ENCODE results near the gene PLSCR5.
A peak's percentile ranks its signal among the peaks of the same experiment; 100 is the strongest.

Gene PLSCR5

GRCh38 chr3:146621723-146622122 lies 16.6 kb upstream of the PLSCR5 start:
- no peak for DNase-seq (ENCODE audit: extremely low read depth, low read depth)
- no peak for TF ChIP-seq CTCF (IDR thresholded peaks at IDR 0.05; ENCODE audit: low read depth, low read length)

- no peak for TF ChIP-seq CTCF (IDR thresholded peaks at IDR 0.05; ENCODE audit: low read depth, low read length)
- DNase-seq (ENCODE audit: extremely low read depth, low read depth): no peak
Measured at GRCh38 chr3:146612015-146612414, 6.9 kb upstream of the PLSCR5 start.

GRCh38 chr3:146611096-146611495 lies 6.0 kb upstream of the PLSCR5 start:
- no peak for TF ChIP-seq CTCF (IDR thresholded peaks at IDR 0.05; ENCODE audit: low read depth, low read length)
- no peak for DNase-seq (ENCODE audit: extremely low read depth, low read depth)

GRCh38 chr3:146598535-146598934 lies 6.6 kb downstream of the PLSCR5 start:
- DNase-seq (ENCODE audit: extremely low read depth, low read depth): no peak
- no peak for TF ChIP-seq CTCF (IDR thresholded peaks at IDR 0.05; ENCODE audit: low read depth, low read length)

GRCh38 chr3:146594843-146595482 lies 10.2 kb downstream of the PLSCR5 start:
- peak; percentile 32 for TF ChIP-seq CTCF (IDR thresholded peaks at IDR 0.05; ENCODE audit: low read depth, low read length)
- DNase-seq (ENCODE audit: extremely low read depth, low read depth): no peak

GRCh38 chr3:146593776-146594175 lies 11.4 kb downstream of the PLSCR5 start:
- TF ChIP-seq CTCF (IDR thresholded peaks at IDR 0.05; ENCODE audit: low read depth, low read length): no peak
- no peak for DNase-seq (ENCODE audit: extremely low read depth, low read depth)

- no peak for TF ChIP-seq CTCF (IDR thresholded peaks at IDR 0.05; ENCODE audit: low read depth, low read length)
- DNase-seq (ENCODE audit: extremely low read depth, low read depth): no peak
Measured at GRCh38 chr3:146590521-146590920, 14.6 kb downstream of the PLSCR5 start.
